HG03196 (cell line): ENCODE data around the gene TPH2.

Source experiments
- ATAC-seq: cut with Tn5 transposase; IDR thresholded peaks from one replicate; pipeline ENCODE4 v1.9.1; 2021; ENCODE audit not compliant: unreplicated experiment

Gene TPH2

DNA sequence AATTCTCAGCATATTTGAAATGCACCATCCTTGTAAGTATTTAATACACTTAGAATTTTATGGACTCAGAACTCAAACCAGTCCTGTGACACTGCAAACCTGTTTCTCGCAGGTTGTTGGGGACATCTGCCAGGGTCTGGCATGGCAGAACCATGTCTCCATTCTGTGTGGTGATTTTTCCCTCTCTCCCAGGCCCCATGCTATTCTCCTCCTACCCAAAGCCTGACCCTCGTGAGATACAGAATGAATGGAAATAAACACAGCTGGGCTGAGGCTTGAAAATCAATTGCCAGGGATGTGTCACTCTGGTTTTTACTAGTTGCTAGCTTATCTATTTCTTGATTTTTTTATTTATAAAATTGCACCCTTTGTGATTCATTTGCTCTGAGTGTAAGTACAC is 19.8 kb downstream of the TPH2 start:
- ATAC-seq = no peak

DNA sequence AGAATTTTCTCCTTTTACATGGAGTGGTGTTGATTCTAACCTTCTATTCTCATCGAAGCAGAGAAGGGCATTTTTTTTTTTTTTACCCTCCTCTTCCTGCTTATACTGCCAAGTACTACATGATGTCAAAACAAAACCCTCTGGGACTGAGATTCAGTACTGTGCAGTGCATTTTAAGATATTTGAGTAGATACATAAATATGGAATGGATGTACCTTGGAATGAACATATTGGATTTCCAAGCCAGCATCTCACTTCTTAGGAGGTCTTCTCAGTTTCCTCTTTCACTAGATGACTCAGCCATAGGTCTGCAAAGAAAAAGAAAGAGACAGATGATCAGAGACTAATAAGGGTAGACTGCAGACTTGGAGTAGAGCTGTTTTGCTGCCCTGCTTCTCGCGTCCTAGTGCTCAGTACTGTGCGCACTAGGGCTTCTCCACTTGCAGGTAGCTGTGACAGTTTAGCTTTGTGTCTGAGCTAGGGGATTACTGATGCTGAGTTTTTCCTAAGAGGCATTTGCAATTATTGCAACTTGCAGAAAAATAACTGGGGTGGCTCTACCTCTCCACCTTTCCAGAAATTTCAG is 20.4 kb downstream of the TPH2 start:
- no peak for ATAC-seq

DNA sequence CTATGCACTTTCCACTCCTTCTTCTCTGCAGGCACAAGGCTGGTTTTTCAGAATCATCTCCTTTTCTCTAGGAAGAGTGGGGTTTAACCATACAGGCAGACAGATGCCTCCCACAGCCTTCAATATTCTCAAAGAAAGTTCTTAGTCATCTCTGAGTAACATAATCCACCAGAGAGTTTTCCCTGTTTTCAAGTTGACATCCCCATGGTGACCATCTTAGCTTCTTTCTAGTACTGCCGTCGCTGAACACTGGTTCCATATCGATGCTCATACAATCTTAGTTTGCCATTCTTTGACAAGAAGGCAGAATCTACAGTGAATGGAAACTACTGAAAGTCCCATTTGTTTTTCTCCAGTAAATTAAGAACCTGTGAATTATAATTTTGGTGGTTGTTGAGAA is 28.6 kb downstream of the TPH2 start:
- ATAC-seq = no peak

DNA sequence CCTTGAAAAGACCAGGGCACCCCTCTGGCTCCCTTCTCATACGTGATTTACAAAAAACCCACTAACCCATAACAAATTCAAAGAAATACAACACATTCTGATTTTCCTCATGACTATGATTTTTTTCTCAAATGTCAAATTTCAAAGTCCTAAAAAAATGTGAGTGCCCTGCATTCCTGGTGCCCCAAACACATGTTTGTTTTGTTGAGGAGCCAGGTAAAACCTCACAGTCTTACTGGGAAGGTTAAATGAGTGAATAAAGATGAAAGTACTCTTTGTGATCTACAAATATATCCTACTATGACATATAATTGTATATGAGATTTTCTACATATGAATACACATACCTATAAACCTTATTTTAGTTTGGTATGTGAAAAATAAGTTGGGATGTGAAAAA is 30.7 kb downstream of the TPH2 start:
- ATAC-seq = no peak

DNA sequence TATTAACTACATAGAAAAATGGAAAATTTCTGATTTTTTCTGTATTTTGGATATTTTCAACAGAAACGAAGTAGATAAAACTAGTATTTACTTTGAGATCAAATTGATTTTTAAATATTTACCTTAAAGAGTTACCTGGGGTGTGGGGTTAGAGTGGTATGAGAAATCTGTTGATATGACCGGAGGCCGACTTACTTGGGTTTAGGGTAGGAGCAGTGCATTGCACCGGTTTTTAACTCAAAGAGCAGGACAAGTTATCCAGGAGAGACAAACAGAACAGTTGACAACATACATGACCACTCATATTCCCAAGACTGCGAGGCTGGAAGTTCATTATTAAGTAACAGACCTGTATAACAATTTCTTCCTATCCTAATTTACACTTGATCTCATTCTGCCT is 31.4 kb downstream of the TPH2 start:
- no peak for ATAC-seq

DNA sequence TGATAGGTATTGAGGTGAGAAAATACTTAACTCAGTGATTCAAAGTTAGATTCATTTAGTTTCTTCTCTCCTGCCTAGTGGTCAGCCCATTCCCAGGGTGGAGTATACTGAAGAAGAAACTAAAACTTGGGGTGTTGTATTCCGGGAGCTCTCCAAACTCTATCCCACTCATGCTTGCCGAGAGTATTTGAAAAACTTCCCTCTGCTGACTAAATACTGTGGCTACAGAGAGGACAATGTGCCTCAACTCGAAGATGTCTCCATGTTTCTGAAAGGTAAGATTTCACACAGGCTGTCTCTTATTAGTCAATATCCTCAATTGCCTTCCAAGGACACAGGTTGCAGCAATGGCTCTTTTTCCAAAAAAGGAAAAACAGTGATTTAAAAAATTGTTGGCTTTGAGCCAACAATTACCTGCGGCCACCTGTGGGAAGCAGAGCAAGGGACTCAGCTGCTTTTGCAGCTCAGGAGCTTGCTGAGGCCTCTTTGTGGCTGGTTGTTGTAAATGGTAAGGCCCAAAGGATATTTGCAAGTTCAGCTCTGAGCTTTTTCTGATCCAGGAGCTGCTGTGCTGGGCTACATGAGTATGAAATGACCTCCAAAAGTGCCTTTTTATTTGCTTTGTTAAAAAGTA is 33.9 kb downstream of the TPH2 start:
- no peak for ATAC-seq

DNA sequence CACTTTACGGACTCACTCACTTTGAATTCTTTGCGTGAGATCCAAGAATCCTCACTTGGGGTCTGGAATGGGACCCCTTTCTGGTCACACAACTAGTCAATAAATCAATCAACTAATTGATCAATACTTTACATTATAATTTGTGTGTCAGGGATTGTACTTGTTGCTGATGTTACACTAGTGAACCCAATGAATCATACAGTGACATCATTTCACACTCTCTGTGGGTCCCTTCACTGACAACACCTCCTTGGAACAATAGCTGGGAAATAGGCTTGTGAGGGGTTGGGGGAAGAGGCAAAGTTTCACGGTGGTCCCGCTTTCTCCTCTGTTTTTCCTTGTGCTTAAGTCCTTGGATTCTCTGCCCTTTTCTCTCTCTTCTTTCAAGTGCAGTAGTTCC is 35.0 kb downstream of the TPH2 start:
- no peak for ATAC-seq

DNA sequence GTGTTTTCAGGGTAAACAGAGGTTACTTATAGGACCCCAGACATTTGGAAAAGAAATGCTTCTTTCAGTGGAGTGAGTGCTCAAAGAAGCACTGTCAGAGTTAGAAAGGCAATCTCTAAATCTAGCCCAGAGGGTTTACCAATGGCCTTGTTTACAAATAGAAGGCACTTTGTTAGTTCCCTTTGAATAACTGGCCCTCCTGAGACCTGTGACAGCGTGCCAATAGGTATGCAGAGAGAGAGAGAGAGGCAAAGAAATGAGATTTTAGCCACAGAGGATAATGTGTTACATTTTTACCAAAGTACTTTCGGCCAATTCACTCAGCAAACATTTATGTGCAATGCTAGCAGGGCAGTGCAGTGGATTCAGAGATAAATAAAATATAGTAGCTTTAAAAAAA is 41.9 kb downstream of the TPH2 start:
- ATAC-seq = no peak

DNA sequence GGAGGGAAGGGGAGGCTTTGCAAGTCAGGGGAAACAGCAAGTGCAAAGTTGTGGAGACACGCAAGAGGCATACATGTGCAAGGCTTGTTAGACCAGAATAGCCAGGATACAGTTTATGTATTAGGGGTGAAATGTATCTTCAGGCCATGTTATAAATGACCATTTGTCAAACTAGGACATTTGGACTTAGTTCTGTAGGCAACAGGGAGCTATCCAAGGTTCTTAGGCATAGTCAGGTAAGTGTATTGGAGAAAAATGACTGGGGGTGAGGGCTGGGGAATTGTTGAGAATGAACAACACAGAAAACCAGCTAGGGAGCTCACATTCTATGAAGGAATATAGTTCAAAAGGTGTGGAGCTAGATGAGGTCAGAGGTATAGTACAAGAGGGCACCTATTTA is 42.5 kb downstream of the TPH2 start:
- no peak for ATAC-seq

DNA sequence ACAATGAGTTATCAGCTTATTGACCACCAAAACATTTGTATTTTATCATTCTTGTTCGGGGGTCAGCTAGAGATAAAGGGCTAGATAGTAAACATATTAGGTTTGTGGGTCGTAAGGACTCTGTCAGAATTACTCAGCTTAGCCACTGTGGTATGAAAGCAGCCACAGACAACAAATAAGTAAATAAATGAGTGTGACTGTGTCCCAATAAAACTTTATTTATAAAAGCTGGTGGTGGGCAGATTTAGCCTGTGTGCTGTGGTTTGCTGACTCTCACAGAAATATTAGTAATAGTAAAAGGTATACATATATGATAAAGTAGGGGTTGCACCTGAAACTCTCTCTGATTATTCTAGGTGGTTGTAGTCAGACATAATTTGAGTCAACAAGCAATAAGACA is 56.1 kb downstream of the TPH2 start:
- no peak for ATAC-seq

DNA sequence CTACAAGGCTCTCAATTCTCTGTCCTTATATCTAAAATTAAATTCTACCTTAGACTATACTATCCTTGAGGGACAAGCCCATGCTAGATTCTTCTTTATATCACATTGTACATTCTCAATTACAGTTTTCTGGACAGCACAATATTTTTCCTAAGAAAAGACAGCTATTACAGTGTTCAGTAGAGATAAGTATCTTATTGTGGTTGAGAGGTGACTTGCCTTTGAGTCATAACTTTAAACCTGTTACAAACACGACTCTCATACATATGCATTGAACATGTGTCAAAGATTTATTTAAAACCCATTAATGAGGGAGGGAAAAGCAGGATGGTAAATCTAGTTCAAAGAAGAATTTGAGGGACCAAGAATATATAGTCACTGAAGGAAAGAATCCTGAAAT is 61.1 kb downstream of the TPH2 start:
- no peak for ATAC-seq

DNA sequence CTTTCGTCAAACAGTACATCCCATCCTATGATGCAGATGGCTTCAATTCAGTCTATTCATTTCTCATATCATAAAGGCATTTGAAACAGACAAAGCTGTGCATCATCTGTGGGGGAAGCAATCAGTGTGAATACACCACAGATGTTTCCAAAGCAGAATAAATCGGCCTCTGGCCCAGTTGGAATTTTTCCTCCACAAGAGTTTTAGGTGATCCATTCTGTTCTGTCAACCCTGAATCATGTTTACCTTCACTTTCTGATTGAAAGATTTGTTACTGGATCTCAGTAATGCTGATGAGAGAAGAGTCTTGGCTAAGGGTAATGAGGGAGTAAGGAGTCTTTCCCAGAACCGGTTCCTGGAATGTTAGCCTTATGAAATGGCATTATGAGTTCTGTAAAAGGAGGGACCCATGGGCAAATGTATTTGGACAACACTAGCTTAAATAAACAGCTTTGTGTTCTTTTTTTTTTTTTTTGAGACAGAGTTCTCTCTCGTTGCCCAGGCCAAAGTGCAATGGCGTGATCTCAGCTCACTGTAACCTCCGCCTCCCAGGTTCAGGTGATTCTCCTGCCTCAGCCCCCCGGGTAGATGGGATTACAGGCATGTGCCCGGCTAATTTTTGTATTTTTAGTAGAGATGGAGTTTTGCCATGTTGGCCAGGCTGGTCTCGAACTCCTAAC is 62.5 kb downstream of the TPH2 start:
- no peak for ATAC-seq

DNA sequence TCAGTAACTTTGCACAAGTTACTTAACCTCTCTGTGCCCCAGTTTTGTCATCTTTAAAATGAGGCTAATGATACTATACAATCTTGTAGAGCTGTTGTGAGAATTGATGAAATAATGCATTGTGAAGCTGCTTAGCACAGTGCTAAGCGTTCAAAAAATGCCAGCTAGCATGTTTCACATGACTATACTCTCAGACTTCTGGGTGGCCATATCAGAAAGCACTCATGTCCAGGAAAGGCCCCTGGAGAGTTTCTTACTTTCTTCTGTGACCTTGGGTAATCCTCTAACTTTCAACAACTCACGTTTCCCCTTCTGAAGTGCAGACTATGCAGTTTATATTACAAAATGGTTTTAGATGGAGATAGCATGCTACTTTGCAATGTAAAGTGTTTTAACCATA is 68.1 kb downstream of the TPH2 start:
- no peak for ATAC-seq

DNA sequence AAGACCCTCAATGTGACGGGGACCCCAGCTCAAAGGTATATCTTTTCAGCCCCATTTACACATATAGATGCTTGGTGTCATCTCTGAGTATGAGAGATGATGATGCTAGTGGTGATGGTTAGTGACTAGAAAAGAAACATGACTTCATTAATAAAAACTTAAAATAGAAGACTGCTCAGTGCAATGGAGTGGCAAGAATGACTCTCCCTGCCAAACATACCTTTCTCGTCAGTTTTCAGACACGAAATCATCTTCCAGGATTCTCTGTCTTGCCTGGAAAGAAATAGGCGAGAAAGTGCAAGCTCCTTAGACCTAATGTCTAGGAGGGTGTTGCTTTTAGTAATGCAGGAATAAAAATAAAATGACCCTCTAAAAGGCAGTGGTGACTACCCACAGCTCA is 71.7 kb downstream of the TPH2 start:
- ATAC-seq = no peak

DNA sequence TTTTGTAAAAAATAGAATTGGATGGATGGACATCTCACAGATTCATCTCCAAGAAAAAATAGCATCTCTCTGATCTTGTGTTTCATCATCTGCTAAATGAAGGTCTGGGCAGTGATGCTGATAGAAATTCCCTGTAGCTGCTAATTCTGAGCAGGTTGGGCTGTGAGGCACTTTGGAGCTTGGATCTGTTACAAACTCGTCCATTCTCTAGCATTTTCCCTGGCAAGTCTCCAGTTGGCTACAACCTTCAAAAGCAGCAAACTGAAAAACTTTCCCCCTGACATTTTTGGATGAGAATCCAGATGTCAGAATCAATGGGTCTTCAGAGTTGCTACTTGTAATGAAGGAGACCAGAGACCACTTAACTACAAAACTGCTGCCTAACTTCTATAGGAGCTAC is 72.7 kb downstream of the TPH2 start:
- ATAC-seq = no peak

DNA sequence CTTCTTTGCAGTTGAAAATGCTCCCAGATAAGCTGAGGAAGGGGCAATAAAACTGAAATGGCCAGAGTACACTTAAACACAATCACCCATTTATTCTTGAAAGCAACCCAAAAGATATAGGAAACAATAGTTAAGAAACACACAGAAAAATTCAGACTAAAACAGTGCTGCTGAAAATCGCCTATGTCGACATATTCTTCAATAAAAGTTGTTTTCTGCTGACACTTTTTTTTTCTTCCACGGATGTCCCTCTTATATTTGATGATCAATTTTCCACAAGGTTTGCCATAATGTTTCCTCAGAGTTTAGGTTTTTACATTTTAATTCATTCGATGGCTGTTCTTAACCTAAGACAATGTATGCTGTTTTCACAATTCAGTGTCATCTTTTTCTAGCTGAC is 74.2 kb downstream of the TPH2 start:
- ATAC-seq = no peak

DNA sequence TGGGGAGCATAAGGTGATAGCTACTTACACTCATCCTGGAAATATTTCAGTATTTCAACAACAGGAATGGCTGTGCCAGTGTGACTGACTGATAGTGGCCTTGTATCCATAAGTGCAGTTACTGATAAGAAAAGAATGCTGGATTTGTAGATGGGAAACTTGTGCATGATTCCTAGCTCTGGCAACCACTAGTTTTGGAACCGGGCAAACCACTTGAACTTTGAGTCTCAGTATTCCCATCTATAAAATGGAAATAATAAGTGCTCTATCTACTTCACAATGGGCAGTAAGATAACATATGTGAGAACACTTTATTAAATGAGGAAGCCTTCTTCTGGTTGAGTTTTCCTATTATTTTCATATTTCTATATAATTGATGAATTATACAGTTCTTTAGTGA is 77.2 kb downstream of the TPH2 start:
- ATAC-seq = no peak

DNA sequence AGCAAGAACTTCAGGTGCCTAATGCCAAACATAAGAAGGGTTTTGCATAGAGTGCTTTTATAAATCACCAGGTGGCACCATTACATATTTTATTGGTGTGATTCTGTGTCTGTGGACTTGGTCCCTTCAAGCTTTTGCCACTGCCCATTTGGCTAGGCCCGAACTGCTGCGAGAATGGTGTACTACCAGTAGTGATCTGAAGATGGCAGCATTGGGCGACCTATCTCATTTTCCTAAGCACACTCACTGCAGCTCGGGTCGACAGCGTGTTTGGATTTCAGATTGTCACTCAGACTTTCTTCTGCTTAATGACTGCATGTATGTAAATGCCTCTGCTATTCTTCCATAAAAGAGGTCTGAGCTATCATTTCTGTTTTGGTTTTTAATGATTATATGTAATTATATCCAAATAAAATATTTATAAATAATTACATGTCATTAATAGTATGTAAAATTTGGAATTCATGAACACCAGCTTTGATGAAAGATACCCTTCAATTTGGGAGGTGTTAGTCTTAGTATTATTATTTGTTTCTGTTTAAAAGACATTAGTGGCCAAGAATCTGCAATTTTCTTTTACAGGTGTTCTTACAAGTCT is 78.5 kb downstream of the TPH2 start:
- peak; percentile 98 for ATAC-seq

DNA sequence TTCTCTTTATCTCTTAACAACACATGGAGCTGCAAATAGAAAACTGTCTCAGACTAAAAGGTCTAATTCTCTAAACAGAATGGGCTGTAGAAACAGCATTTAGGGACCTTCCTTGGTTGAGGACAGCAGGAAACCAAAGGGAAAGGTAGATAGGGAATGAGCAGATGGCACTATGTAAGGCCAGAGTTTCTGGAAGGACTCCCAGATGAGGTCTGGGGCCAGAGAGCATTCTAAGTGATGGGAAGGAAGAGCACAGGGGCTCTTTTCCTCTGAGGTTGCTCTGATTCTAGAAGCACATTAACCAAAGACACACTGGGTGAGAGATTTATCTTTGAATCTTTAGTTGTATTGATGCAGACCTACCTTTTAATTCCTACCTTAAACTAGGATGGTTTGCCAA is 79.4 kb downstream of the TPH2 start:
- ATAC-seq = no peak

DNA sequence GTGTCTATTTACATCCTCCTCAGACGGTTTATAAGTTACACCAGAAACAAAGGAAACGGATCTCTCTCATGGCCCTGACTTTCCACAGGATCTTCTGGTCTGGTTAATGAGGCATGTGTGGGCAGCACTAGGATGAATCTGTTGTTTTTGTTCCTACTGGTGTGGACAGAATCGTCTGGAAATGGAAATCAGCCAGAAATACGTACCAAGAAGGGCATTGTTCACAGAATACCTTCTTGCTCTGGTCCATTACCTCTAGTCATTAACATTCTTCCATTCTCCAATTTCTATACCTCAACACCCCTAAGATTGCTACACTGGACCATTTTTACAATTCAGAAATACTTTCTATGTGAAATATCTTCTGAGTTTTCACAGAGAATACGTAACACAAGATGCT is 86.0 kb downstream of the TPH2 start:
- no peak for ATAC-seq

DNA sequence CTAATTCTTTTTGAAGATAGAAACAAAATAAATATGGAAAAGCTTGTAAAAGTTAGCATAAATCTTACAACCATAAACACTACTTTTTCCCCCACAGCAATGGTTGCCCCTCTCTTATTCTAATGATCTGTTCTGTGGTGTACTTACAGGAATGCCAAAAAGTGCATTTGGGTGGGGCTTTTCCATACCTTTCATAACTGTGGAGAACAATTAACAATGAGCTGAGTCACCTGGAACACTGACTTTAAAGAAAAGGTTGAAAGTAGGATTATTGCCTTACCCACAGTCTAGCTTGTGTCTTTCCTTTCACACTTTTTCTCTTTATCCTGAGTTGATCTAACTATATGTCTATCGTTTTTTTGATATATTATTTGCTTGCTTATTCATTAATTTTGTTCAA is 86.9 kb downstream of the TPH2 start:
- ATAC-seq = no peak

DNA sequence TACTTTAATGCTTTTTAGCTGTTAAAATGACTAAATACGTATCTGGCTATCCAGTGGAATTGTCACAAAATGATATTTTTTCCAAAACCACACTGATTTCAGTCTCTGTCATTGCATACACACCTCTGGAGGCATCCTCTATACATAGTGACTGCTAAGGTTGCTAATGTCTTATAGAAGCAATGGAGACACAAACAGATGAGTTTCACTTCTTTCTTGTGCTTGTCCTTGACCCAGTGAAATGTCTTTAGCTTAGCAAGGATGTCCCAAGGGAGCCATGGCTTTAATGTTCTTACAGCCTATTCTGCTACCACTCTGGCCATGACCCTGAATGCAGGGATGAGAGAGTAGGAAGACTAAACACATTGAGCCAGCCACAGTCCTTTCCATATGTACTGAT is 90.3 kb downstream of the TPH2 start:
- no peak for ATAC-seq
